A673 (cell line): ENCODE data around the gene AGRN. TPM values are rescaled to one million over a fixed set of nuclear protein-coding genes. Genes with fewer than 3 reads are reported as not detected.

Experiments
- BruUV-seq: library from RNA; stranded (reverse); fragments of 400-500 nt; replicated peaks from 2 replicates; lab custom pipeline; 2021; lab: Mats Ljungman, UMichigan
- CTCF ChIA-PET: fragments of 300-600 bp; sonication (Branson Sonifier 250); formaldehyde crosslinking; loops from one replicate; lab custom pipeline; 2022; ENCODE audit warnings: antibody characterized with exemption; lab: Charles Lee
- POLR2A ChIA-PET: fragments of 300-600 bp; sonication (Branson Sonifier 250); formaldehyde crosslinking; loops from one replicate; lab custom pipeline; 2022; ENCODE audit warnings: antibody characterized with exemption; ENCODE audit not compliant: low non-redundant PET; lab: Charles Lee
- DNase-seq: peaks from one replicate; pipeline ENCODE4 v3.0.0-alpha.2; 2015; ENCODE audit warnings: low spot score
- H3K27ac ChIP-seq: fragments of 200-600 bp; sonication (generic); 2 replicates; pipeline ENCODE4 v1.5.1; 2016; ENCODE audit warnings: mixed run types, low read depth, mild to moderate bottlenecking, mixed read lengths, antibody characterized with exemption, low read length; ENCODE audit not compliant: poor library complexity, severe bottlenecking
- H3K27me3 ChIP-seq: fragments of 200-600 bp; sonication (generic); replicated peaks from 2 replicates; pipeline ENCODE4 v1.6.1; 2017; ENCODE audit warnings: mixed run types, low read depth, mild to moderate bottlenecking, mixed read lengths, antibody characterized with exemption, low read length; ENCODE audit not compliant: insufficient read depth, poor library complexity
- H3K36me3 ChIP-seq: fragments of 200-600 bp; sonication (generic); 2 replicates; pipeline ENCODE4 v1.6.1; 2016; ENCODE audit warnings: mixed run types, mild to moderate bottlenecking, mixed read lengths, antibody characterized with exemption, low read length; ENCODE audit not compliant: insufficient read depth, poor library complexity, severe bottlenecking
- H3K4me1 ChIP-seq: fragments of 200-600 bp; sonication (generic); 2 replicates; pipeline ENCODE4 v1.6.1; 2017; ENCODE audit warnings: mixed run types, mild to moderate bottlenecking, mixed read lengths, antibody characterized with exemption, low read length; ENCODE audit not compliant: insufficient read depth, poor library complexity, severe bottlenecking
- H3K4me3 ChIP-seq: fragments of 200-600 bp; sonication (generic); 2 replicates; pipeline ENCODE4 v1.5.1; 2016; ENCODE audit warnings: low read depth, mixed run types, mild to moderate bottlenecking, mixed read lengths, low read length; ENCODE audit not compliant: poor library complexity, severe bottlenecking
- H3K9me3 ChIP-seq: fragments of 200-600 bp; sonication (generic); 2 replicates; pipeline ENCODE4 v1.6.1; 2016; ENCODE audit warnings: mixed run types, low read depth, mild to moderate bottlenecking, mixed read lengths, antibody characterized with exemption, low read length; ENCODE audit not compliant: poor library complexity, severe bottlenecking
- EZH2 ChIP-seq: fragments of 200-600 bp; sonication (generic); IDR thresholded peaks from 2 replicates; pipeline ENCODE4 v1.6.1; 2017; ENCODE audit warnings: borderline replicate concordance, low read depth, mild to moderate bottlenecking, mixed read lengths, antibody characterized with exemption, low read length; ENCODE audit not compliant: poor library complexity, severe bottlenecking
- intact Hi-C: fragments of 100-400 bp; cut with micrococcal nuclease; formaldehyde crosslinking; loops from one replicate; pipeline ENCODE4 v1.10.0; 2022; ENCODE audit not compliant: unreplicated experiment
- total RNA-seq: library from RNA; stranded (reverse); gene quantifications from 2 replicates; pipeline ENCODE4 v1.2.3, GENCODE V29; 2021
- TF ChIP-seq, protein P1 (sequence below): fragments of 300-800, 200-600 bp; sonication (generic); conservative IDR thresholded peaks from 2 replicates; pipeline ENCODE4 v1.5.1; 2017; ENCODE audit warnings: low read depth, mild to moderate bottlenecking, antibody characterized with exemption, low read length, moderate library complexity, mixed read lengths

AGRN gene
- total RNA-seq, 1 experiment from 2014 or later = 151 TPM

GRCh38 chr1:974293-974640 lies 45.7 kb upstream of the AGRN start:
- ChIA-PET POLR2A (no interaction called here), CTCF (no interaction called here)
- no peak for DNase-seq
- H3K27ac ChIP-seq = no peak overlapping the region
- no peak overlapping the region for H3K4me3 ChIP-seq
- no peaks in the 10 kb centered on the region for H3K36me3 ChIP-seq
- no TSS peak for BruUV-seq
- peaks cover 8% of the 10 kb centered on the region for H3K4me1 ChIP-seq
- no peaks in the 10 kb centered on the region for H3K9me3 ChIP-seq
- no peak for TF ChIP-seq EZH2
- TF ChIP-seq, protein P1, sequence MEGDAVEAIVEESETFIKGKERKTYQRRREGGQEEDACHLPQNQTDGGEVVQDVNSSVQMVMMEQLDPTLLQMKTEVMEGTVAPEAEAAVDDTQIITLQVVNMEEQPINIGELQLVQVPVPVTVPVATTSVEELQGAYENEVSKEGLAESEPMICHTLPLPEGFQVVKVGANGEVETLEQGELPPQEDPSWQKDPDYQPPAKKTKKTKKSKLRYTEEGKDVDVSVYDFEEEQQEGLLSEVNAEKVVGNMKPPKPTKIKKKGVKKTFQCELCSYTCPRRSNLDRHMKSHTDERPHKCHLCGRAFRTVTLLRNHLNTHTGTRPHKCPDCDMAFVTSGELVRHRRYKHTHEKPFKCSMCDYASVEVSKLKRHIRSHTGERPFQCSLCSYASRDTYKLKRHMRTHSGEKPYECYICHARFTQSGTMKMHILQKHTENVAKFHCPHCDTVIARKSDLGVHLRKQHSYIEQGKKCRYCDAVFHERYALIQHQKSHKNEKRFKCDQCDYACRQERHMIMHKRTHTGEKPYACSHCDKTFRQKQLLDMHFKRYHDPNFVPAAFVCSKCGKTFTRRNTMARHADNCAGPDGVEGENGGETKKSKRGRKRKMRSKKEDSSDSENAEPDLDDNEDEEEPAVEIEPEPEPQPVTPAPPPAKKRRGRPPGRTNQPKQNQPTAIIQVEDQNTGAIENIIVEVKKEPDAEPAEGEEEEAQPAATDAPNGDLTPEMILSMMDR = no peak
- intact Hi-C loops = no loop called here
- peaks cover 25% of the 10 kb centered on the region for H3K27me3 ChIP-seq

DNA sequence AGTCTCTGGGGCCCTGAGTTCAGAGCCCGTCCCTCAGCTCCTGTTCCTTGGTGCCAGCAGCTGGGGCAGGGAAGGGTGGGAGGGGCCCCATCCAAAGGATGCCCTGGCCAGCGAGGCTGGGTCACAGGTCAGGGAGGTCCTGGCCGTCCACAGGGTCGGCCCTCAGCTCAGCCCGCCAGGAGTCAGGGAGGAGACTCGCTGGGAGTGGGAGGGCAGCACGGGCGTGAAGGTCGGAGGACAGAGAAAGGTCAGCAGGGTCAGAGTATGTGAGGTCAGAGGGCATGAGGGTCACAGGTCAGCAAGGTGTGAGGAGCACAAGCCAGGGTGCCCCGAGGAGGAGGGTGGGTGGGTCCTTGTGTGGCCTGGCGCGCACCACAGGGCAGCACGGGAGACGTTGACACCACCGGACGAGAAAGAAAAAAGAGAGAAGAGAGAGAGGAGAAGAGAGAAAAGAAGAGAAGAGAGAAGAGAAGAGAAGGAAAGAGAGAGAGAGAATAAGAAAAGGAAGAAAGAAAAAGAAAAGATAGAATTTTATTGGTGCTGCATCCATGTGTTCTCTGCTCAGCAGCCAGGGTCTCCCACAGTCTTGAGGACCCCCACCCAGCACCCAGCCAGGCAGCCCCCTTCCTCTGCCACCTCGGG lies 45.1 kb upstream of the AGRN start:
- no TSS peak for BruUV-seq
- peaks cover 25% of the 10 kb centered on the region for H3K27me3 ChIP-seq
- DNase-seq = no peak
- no peaks in the 10 kb centered on the region for H3K9me3 ChIP-seq
- H3K36me3 ChIP-seq = no peaks in the 10 kb centered on the region
- TF ChIP-seq, protein P1 = no peak
- TF ChIP-seq EZH2 = no peak
- ChIA-PET CTCF (no interaction called here), POLR2A (no interaction called here)
- no peak overlapping the region for H3K27ac ChIP-seq
- peaks cover 8% of the 10 kb centered on the region for H3K4me1 ChIP-seq
- H3K4me3 ChIP-seq = no peak overlapping the region
- intact Hi-C loops = loop anchor here (5.0 kb wide), 1 partner anchor 108 kb away; no protein-coding TSS in a partner anchor

- no TSS peak for BruUV-seq
- CTCF ChIA-PET = no interaction called here
- no peak overlapping the region for H3K27ac ChIP-seq
- H3K36me3 ChIP-seq = no peaks in the 10 kb centered on the region
- no peak for TF ChIP-seq EZH2
- TF ChIP-seq, protein P1 = no peak
- POLR2A ChIA-PET = no interaction called here
- DNase-seq = no peak
- peaks cover 8% of the 10 kb centered on the region for H3K4me1 ChIP-seq
- peak overlapping the region; percentile 48 for H3K4me3 ChIP-seq
- intact Hi-C loops = loop anchor here (5.0 kb wide), 1 partner anchor 108 kb away; no protein-coding TSS in a partner anchor
- H3K27me3 ChIP-seq = peaks cover 20% of the 10 kb centered on the region
- no peaks in the 10 kb centered on the region for H3K9me3 ChIP-seq
Observed at GRCh38 chr1:975365-975764, 44.6 kb upstream of the AGRN start.
